ENCODE results near the gene KIF21B.

Gene KIF21B

DNA sequence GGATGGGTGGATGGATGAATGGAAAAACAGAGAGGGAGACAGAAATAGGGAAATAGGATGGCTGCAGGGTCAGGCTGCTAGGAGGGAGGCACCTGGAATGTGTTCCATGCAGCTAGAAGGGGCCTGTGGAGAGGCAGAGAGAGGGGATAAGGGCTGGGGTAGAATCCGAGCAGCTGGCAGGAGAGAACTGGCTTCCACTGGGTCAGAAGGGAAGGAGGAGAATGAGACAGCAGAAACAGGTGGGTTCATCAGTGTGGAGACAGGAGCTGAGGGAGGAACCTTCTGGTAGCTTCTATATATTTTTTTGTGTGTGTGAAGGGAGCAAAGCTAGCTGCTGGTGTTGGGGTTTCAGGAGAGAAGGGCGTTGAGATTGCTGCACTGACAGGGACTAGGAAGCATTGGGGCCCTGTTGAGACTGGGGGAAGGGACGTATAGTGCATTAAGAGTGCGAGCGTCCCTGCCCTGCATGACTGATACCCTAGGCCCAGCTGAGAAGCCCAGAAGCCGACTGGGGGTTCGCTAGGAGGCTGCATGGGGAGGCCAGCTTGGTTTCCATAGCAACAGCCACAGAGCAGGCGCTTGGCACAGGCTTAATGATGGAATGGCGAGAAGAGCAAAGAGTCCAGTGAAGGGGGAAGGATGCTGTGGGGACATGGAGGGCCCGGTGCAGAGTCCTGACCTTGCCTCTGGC lies 14.8 kb upstream of the KIF21B start:
- DNase-seq (ENCODE audit: low read depth) = no peak
- no peak overlapping the region for H3K4me3 ChIP-seq (ENCODE audit: low read depth, low read length)
- TF ChIP-seq CTCF (IDR thresholded peaks at IDR 0.05; ENCODE audit: insufficient read depth, low read depth, low read length, missing control alignments) = no peak

DNA sequence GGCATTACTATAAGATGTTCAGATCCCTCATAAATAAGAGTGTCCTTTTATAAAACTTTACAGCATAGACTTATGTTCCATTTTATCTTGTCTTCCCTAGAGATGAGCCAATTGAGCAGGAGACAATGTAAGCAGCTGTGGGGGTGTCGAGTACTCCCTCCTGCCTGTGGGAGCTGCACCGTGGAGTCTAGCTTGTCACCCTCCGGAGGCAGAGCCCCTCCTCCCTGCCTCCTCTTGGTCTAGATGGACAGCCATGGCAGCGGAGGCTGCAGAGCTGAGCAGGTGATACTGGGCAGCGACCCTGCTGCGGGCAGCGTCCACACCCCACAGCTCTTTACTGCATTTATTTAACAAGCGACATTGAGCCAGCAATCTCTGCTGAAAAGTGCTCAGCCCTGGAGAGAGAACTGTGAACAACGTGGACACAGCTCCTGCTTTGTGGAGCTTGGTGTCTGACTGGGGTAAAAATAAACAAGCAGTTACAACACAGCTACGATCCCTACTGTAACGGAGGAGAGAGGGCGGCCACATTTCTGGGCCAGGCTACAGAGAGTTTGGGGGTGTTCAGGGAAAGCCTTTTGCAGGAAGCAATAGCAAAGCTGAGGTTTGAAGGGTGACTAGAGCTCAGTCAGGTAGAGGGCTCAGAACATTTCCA lies 12.8 kb upstream of the KIF21B start:
- DNase-seq (ENCODE audit: low read depth) = no peak
- no peak overlapping the region for H3K4me3 ChIP-seq (ENCODE audit: low read depth, low read length)

GRCh38 chr1:201034671-201035070 lies 11.2 kb upstream of the KIF21B start:
- TF ChIP-seq CTCF (IDR thresholded peaks at IDR 0.05; ENCODE audit: insufficient read depth, low read depth, low read length, missing control alignments) = no peak
- DNase-seq (ENCODE audit: low read depth) = no peak
- H3K4me3 ChIP-seq (ENCODE audit: low read depth, low read length) = no peak overlapping the region

More for the DNA sequence above, 12.8 kb upstream of the KIF21B start:
- TF ChIP-seq CTCF (IDR thresholded peaks at IDR 0.05; ENCODE audit: insufficient read depth, low read depth, low read length, missing control alignments) = no peak

DNA sequence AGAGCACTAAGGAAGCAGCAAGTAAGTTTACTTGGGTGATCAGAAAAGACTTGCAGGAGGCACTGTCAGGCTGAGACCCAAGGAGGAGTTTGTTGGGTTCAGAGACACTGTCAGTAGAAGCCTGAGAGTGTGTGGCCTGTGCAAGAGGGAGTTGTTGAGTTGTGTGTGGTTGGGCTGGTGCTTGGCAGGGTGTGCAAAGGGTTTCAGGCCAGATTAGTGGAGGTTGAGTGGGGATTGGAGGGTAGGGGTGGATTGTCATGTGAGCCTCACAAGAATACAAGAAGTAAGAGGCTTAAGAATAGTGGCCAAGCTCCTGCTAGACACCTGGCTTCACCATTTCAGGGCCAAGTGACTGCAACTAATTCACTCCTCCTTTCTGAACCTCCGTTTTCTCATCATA lies 8.9 kb upstream of the KIF21B start:
- TF ChIP-seq CTCF (IDR thresholded peaks at IDR 0.05; ENCODE audit: insufficient read depth, low read depth, low read length, missing control alignments) = no peak
- no peak for DNase-seq (ENCODE audit: low read depth)

GRCh38 chr1:201028461-201028889 lies 5.0 kb upstream of the KIF21B start:
- no peak for DNase-seq (ENCODE audit: low read depth)
- H3K4me3 ChIP-seq (ENCODE audit: low read depth, low read length) = no peak overlapping the region
- TF ChIP-seq CTCF (IDR thresholded peaks at IDR 0.05; ENCODE audit: insufficient read depth, low read depth, low read length, missing control alignments) = no peak

More for the DNA sequence above, 8.9 kb upstream of the KIF21B start:
- no peak overlapping the region for H3K4me3 ChIP-seq (ENCODE audit: low read depth, low read length)

DNA sequence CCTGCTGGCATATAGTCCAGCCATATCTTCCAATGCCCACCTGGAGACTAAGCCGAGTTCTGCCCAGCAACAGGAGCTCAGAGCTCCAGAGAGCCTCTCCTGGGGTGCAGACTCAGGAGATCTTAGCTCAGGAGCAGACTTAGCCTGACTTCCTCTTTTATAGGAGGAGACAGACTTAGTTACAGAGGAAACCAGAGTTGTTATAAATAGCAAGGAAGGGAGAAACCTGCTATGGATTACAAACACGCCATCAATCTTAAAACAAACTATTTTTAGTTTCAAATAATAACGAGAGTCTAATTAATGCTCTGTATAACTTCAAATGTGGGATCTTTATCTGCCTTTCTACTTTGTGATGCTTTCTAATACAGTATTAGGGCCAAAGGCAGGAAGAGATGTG lies 3.3 kb upstream of the KIF21B start:
- no peak overlapping the region for H3K4me3 ChIP-seq (ENCODE audit: low read depth, low read length)
- TF ChIP-seq CTCF (IDR thresholded peaks at IDR 0.05; ENCODE audit: insufficient read depth, low read depth, low read length, missing control alignments) = no peak
- DNase-seq (ENCODE audit: low read depth) = no peak

Measured in GM12865 (cell line).